Esophagus muscularis mucosa (tissue), 4 donors: ENCODE measurements around the gene RASGRF1.

Experiments
- CTCF ChIP-seq, 3 experiments: fragments of 200-600 bp in 2 of 3; fragments of 450-650 bp in 1 of 3; sonication (generic) in 2 of 3; IDR thresholded peaks; one replicate each; pipeline ENCODE4 v1.5.1; 2017 to 2019; ENCODE audit warnings: antibody characterized with exemption in 3 of 3, mild to moderate bottlenecking in 2 of 3, moderate library complexity in 1 of 3
- EP300 ChIP-seq: sonication (generic); formaldehyde crosslinking; IDR thresholded peaks from one replicate; pipeline ENCODE4 v1.6.1; 2017; ENCODE audit warnings: antibody characterized with exemption
- POLR2A ChIP-seq: fragments of 450-650 bp; IDR thresholded peaks from one replicate; pipeline ENCODE4 v1.6.1; 2017; ENCODE audit warnings: antibody characterized with exemption, moderate library complexity, mild to moderate bottlenecking, low read depth
- POLR2AphosphoS5 ChIP-seq, 2 donors: sonication (generic); formaldehyde crosslinking; IDR thresholded peaks; one replicate each; pipeline ENCODE4 v1.6.1; 2017; ENCODE audit warnings: antibody characterized with exemption in 2 of 2

- TF ChIP-seq CTCF (IDR thresholded peaks at IDR 0.05) = no peak
- TF ChIP-seq POLR2A = no peak
- TF ChIP-seq EP300 = no peak
- no peak for TF ChIP-seq POLR2AphosphoS5 (IDR thresholded peaks at IDR 0.05)
Observed at GRCh38 chr15:79130535-79131130, 40.1 kb upstream of the RASGRF1 start.
